OCI-LY3 (cell line): ENCODE data around the gene CHID1.

Experiments
- H2AFZ ChIP-seq: fragments of 200-600, 300-600 bp; shearing (Covaris generic); 2 replicates; pipeline ENCODE4 v1.6.0; 2014; ENCODE audit warnings: antibody characterized with exemption, low read depth, low read length
- H3K27ac ChIP-seq: fragments of 200-600, 300-600 bp; sonication (generic); 2 replicates; pipeline ENCODE4 v1.5.1; 2014; ENCODE audit warnings: mild to moderate bottlenecking, low read length, moderate library complexity, mixed read lengths
- H3K27me3 ChIP-seq: fragments of 200-600, 300-600 bp; sonication (generic); 2 replicates; pipeline ENCODE4 v1.6.1; 2014; ENCODE audit warnings: low read depth, low read length, mixed read lengths
- H3K36me3 ChIP-seq: fragments of 200-600, 300-600 bp; sonication (generic); replicated peaks from 2 replicates; pipeline ENCODE3; 2014; ENCODE audit warnings: low read depth, low read length, mixed read lengths
- H3K4me1 ChIP-seq: fragments of 300-600, 200-600 bp; sonication (generic); 2 replicates; pipeline ENCODE4 v1.6.1; 2014; ENCODE audit warnings: low read length, mixed read lengths
- H3K4me2 ChIP-seq: fragments of 200-600, 300-600 bp; sonication (generic); 2 replicates; pipeline ENCODE4 v1.6.1; 2014; ENCODE audit warnings: low read length, mixed read lengths
- H3K4me3 ChIP-seq: fragments of 300-600, 200-600 bp; sonication (generic); 2 replicates; pipeline ENCODE4 v1.5.1; 2014; ENCODE audit warnings: antibody characterized with exemption, mild to moderate bottlenecking, low read length, moderate library complexity
- H3K79me2 ChIP-seq: fragments of 300-600, 200-600 bp; shearing (Covaris generic); 2 replicates; pipeline ENCODE4 v1.6.1; 2014; ENCODE audit warnings: mild to moderate bottlenecking, low read length, mixed read lengths
- H3K9ac ChIP-seq: fragments of 300-600, 200-600 bp; shearing (Covaris generic); 2 replicates; pipeline ENCODE4 v1.6.0; 2014; ENCODE audit warnings: mild to moderate bottlenecking, low read length, moderate library complexity
- H3K9me3 ChIP-seq: fragments of 200-600, 300-600 bp; shearing (Covaris generic); 2 replicates; pipeline ENCODE4 v1.6.1; 2014; ENCODE audit warnings: low read length, mixed read lengths; ENCODE audit not compliant: insufficient read depth
- H4K20me1 ChIP-seq: fragments of 200-600, 300-600 bp; sonication (generic); 2 replicates; pipeline ENCODE4 v1.6.1; 2016; ENCODE audit warnings: low read length, mixed read lengths; ENCODE audit not compliant: insufficient read depth
- EZH2phosphoT487 ChIP-seq: fragments of 200-600 bp; shearing (Covaris generic); IDR thresholded peaks from 2 replicates; pipeline ENCODE4 v1.6.1; 2018; ENCODE audit warnings: antibody characterized with exemption, mixed run types, low read depth
- TF ChIP-seq, protein P1 (sequence below): fragments of 200-600, 300-600 bp; sonication (generic); IDR thresholded peaks from 2 replicates; pipeline ENCODE4 v1.5.1; 2014; ENCODE audit warnings: antibody characterized with exemption, low read length, low read depth

The CHID1 gene

DNA sequence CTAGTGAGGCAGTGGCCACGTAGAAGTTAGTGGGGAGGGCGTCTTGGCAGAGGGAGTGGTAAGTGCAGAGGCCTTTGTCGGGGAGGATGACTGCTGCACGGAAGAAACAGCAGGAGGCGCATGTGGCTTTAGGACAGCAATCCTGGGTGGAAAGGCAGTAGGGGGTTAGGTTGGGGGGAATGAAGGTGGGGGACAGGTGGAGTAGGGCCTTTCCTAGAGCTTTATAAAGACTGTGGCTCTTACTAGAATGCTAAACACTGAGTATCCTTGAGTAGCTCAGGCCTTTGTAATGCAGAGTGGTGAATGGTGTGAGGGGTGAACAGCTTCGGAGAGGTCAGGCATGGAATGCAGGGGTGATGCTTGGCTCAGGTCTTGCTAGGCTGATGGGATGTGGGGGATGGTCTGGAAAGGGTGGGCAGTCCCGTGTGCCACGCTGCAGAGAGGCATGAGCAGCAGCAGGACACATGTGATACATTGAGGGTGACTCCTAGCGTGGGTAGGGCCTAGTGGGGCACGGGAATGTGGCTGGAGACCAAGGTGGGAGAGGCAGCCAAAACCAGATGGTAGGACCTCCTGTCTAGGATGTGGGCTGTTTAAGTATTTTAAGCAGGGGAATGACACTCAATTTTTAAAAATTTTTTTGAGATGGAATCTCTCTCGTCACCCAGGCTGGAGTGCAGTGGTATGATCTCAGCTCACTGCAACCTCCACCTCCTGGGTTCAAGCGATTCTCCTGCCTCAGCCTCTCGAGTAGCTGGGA is 34.3 kb upstream of the CHID1 start:
- Histone ChIP-seq H3K9ac (no peak overlapping the region), H3K27me3 (no peaks in the 10 kb centered on the region), H3K4me3 (no peak overlapping the region), H3K36me3 (peaks cover 14% of the 10 kb centered on the region), H3K27ac (no peak overlapping the region), H4K20me1 (peaks cover 13% of the 10 kb centered on the region), H3K4me1 (no peaks in the 10 kb centered on the region), H3K79me2 (peaks cover 35% of the 10 kb centered on the region), H2AFZ (no peak overlapping the region), H3K9me3 (no peaks in the 10 kb centered on the region), H3K4me2 (no peak overlapping the region)
- TF ChIP-seq, protein P1, sequence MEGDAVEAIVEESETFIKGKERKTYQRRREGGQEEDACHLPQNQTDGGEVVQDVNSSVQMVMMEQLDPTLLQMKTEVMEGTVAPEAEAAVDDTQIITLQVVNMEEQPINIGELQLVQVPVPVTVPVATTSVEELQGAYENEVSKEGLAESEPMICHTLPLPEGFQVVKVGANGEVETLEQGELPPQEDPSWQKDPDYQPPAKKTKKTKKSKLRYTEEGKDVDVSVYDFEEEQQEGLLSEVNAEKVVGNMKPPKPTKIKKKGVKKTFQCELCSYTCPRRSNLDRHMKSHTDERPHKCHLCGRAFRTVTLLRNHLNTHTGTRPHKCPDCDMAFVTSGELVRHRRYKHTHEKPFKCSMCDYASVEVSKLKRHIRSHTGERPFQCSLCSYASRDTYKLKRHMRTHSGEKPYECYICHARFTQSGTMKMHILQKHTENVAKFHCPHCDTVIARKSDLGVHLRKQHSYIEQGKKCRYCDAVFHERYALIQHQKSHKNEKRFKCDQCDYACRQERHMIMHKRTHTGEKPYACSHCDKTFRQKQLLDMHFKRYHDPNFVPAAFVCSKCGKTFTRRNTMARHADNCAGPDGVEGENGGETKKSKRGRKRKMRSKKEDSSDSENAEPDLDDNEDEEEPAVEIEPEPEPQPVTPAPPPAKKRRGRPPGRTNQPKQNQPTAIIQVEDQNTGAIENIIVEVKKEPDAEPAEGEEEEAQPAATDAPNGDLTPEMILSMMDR, result no peak
- TF ChIP-seq EZH2phosphoT487, result no peak

DNA sequence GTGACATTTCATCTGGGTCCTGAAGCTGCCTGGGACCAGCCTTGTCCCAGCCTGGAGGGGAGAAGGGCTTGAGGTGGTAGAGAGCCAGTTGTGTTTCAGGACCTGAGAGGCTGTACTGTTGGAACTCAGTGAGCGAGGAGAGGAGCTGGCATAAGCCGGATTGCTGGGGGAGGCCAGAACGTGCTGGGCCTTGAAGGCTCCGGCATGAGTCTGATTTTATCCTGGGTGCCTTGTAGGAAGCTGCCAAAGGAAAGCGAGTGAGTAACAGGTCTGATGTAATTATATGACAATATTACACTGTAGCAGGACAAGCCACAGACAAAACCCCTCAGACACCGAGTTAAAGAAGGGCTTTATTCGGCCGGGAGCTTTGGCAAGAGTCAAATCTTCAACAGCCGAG is 32.2 kb upstream of the CHID1 start:
- TF ChIP-seq, protein P1, result no peak
- no peak for TF ChIP-seq EZH2phosphoT487
- H3K36me3 ChIP-seq, result peaks cover 6% of the 10 kb centered on the region
- no peak overlapping the region for H3K4me2 ChIP-seq
- H3K9ac ChIP-seq, result no peak overlapping the region
- no peaks in the 10 kb centered on the region for H3K27me3 ChIP-seq
- no peaks in the 10 kb centered on the region for H3K4me1 ChIP-seq
- H3K4me3 ChIP-seq, result no peak overlapping the region
- peaks cover 48% of the 10 kb centered on the region for H3K79me2 ChIP-seq
- H4K20me1 ChIP-seq, result peaks cover 18% of the 10 kb centered on the region
- H2AFZ ChIP-seq, result no peak overlapping the region
- no peaks in the 10 kb centered on the region for H3K9me3 ChIP-seq
- no peak overlapping the region for H3K27ac ChIP-seq

DNA sequence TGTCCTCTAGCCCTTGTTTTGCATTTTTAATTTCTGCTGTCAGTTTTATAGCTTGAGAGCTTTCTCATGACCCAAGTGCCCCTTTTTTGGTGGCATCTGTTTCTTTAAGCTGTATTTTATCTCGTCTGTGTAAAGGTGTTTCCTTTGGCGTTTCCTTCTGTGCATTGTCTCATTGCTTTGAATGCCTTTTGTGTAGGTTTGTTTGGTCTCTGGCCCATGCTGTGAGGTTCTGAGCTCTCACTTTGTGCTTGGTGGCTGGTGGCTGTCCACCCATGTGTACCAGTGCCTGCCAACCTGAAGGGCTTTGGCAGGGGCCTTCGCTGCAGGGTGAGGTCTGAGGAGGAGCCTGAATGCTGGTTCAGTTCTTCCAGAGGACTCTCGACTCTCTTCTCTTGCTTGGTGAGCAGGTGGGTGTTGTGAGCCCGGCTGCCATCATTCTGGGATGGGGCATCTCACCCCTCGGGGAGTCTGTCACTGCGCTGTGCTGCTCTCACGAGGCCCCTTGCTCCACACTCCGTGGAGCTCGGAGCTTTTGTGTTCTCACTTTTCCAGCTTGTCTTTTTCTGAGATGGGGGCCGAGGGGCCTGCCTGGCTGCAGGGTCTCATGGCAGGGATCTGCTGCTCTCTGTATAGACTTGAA is 30.0 kb upstream of the CHID1 start:
- Histone ChIP-seq H3K27me3 (no peaks in the 10 kb centered on the region), H4K20me1 (peaks cover 19% of the 10 kb centered on the region), H3K4me3 (no peak overlapping the region), H3K4me1 (no peaks in the 10 kb centered on the region), H3K4me2 (no peak overlapping the region), H2AFZ (no peak overlapping the region), H3K79me2 (peaks cover 63% of the 10 kb centered on the region), H3K9me3 (no peaks in the 10 kb centered on the region), H3K36me3 (no peaks in the 10 kb centered on the region), H3K27ac (no peak overlapping the region), H3K9ac (no peak overlapping the region)
- TF ChIP-seq EZH2phosphoT487, result no peak
- TF ChIP-seq, protein P1, result no peak

DNA sequence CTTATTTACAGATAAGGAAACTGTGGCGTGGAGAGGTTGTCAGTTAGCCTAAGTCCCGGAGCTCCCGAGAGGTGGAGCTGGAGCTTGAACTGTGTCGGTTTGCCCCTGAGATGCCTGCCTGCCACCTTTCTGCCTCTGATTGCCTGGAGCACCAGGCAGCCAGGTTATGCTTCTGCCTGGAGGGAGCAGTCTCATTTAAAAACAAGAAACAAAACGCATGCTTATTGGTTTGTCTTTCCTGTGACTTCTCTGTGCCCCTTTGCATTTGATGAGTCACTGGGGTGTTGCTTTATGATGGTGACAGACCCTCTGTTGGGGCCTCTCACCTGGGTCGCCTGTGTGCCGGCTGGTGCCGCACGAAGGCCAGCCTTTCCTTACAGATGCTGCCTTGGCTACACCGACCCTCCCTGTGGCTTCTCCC is 27.2 kb upstream of the CHID1 start:
- Histone ChIP-seq H3K27ac (no peak overlapping the region), H3K36me3 (no peaks in the 10 kb centered on the region), H3K27me3 (no peaks in the 10 kb centered on the region), H3K9ac (no peak overlapping the region), H3K4me1 (no peaks in the 10 kb centered on the region), H3K79me2 (peaks cover 80% of the 10 kb centered on the region), H3K4me3 (no peak overlapping the region), H4K20me1 (peaks cover 19% of the 10 kb centered on the region), H2AFZ (no peak overlapping the region), H3K9me3 (no peaks in the 10 kb centered on the region), H3K4me2 (no peak overlapping the region)
- TF ChIP-seq, protein P1, result no peak
- TF ChIP-seq EZH2phosphoT487, result no peak
